HG03378 (cell line): Measurements from ENCODE around the gene IGFBP4.

Experiments
- ATAC-seq: cut with Tn5 transposase; IDR thresholded peaks from one replicate; pipeline ENCODE4 v1.9.1; 2021; ENCODE audit warnings: mild to moderate bottlenecking, moderate library complexity; ENCODE audit not compliant: unreplicated experiment

IGFBP4 gene

DNA sequence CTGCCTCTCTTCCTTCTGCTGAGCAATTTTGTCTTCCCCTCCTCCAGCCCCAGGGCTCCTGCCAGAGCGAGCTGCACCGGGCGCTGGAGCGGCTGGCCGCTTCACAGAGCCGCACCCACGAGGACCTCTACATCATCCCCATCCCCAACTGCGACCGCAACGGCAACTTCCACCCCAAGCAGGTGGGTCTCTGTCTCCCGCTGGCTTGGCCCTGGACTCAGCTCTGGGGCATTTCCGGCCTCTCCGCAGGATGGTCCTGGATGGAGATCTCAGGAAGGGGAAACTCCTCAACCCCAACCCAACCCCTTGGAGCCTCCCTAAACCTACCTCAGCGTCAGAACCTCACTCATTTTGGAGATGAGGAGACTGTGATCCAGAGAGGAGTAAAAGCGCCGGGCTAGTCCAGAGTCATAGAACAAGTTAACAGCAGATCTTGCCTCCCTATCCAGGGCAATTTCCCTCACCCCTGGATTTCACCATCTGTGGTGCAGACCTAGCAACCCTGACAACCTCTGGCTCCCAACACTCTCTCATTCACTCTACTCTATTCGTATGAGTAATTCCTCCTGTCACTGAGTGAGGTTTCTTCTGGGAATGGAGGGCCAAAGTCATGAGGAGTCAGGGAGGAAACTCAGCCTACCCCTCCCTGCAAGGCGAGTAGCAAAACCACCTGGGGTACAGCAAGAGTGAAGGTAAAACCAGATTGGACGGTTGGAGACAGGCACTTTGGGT lies 10.8 kb downstream of the IGFBP4 start:
- ATAC-seq, result no peak

DNA sequence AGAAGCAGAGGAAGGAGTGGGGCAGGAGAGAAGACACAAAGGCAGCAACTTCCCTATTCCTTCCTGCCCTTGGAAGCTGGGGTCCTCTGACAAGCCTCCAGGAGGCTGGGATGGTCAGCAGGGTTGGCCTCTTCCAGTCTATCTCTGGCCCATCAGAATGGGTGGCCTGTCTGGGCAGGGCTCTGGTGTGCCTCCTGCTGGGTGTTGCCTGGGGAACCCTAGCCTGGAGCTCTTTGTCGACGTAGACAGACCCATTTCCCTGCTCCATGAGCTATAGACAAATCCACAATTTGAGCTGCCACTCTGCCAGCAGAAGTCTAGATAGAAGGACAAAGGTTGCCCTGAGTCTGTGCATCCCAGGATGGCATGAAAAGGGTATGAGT lies 11.4 kb downstream of the IGFBP4 start:
- ATAC-seq, result no peak

DNA sequence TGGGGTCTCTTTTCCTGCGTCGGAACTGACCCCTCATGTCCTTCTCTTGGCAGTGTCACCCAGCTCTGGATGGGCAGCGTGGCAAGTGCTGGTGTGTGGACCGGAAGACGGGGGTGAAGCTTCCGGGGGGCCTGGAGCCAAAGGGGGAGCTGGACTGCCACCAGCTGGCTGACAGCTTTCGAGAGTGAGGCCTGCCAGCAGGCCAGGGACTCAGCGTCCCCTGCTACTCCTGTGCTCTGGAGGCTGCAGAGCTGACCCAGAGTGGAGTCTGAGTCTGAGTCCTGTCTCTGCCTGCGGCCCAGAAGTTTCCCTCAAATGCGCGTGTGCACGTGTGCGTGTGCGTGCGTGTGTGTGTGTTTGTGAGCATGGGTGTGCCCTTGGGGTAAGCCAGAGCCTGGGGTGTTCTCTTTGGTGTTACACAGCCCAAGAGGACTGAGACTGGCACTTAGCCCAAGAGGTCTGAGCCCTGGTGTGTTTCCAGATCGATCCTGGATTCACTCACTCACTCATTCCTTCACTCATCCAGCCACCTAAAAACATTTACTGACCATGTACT lies 13.2 kb downstream of the IGFBP4 start:
- ATAC-seq, result no peak

DNA sequence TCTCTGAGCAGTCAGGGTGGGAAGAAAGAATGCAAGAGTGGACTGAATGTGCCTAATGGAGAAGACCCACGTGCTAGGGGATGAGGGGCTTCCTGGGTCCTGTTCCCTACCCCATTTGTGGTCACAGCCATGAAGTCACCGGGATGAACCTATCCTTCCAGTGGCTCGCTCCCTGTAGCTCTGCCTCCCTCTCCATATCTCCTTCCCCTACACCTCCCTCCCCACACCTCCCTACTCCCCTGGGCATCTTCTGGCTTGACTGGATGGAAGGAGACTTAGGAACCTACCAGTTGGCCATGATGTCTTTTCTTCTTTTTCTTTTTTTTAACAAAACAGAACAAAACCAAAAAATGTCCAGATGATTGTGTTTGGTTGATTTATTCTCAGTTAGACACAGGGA lies 14.1 kb downstream of the IGFBP4 start:
- ATAC-seq, result no peak

DNA sequence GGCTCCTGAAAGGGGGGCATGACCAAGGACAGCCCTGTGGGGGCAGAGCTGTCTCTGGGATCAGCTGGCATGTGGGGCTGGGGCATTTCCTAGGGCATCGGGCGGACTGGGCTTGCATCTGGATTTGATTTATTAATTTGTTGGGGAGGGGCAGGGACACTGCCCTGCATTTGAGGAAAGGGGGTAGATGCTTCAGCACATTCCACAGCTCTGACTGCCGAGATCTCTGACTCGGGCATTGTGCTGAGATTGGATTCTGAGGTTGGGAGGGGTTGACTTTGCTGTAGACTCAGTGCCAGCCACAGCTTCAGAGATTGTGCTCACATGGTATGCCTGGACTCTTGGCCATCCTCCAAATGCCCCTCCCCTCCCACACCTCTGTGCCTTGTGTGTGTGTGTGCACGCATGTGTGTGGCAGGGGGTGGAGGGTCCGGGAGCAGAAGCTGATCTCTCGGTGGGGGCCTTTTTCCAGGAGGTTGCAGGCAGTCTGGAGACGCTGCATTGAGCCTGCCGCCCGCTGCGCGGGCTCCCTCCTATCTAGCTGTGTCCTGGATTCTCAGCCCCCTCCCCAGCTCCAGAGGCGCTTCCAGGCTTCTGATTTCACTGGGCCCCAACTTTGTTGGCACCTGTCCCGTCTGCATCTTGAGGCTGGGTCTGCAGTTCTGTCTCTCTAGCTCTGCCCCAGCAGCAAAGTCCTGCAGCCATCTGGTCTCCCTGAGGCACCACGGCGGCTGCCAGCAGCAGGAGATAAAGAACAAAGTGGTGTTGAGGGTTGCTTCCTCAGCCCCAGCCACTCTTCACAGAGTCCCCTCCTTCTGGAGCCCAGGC lies 14.9 kb downstream of the IGFBP4 start:
- ATAC-seq, result no peak

DNA sequence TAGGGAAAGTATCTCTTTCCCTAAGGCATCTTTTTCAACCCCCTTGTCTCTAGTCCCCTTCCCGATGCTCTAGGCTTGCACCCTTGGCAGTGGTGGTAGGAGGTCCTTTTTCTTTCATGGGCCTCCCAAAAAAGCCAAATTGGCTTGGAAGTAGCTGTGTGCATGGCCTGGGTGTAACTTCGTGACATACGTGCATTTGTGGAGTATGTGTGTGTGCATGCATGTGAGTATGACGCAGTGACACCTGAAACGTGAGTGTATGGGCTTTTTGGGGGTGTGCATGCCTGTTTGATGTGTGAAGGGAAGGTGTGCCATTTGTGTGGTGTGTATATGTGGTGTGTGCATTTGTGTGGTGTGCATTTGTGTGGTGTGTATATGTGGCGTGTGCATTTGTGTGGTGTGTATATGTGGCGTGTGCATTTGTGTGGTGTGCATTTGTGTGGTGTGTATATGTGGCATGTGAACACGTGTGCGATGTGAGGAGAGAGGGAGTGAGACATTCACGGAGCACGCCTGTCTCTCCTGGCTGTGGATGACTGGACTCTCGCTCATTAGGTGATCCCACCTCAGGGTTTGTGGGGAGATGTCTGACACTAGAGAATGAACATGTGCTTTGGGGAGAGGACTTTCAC lies 15.7 kb downstream of the IGFBP4 start:
- no peak for ATAC-seq

DNA sequence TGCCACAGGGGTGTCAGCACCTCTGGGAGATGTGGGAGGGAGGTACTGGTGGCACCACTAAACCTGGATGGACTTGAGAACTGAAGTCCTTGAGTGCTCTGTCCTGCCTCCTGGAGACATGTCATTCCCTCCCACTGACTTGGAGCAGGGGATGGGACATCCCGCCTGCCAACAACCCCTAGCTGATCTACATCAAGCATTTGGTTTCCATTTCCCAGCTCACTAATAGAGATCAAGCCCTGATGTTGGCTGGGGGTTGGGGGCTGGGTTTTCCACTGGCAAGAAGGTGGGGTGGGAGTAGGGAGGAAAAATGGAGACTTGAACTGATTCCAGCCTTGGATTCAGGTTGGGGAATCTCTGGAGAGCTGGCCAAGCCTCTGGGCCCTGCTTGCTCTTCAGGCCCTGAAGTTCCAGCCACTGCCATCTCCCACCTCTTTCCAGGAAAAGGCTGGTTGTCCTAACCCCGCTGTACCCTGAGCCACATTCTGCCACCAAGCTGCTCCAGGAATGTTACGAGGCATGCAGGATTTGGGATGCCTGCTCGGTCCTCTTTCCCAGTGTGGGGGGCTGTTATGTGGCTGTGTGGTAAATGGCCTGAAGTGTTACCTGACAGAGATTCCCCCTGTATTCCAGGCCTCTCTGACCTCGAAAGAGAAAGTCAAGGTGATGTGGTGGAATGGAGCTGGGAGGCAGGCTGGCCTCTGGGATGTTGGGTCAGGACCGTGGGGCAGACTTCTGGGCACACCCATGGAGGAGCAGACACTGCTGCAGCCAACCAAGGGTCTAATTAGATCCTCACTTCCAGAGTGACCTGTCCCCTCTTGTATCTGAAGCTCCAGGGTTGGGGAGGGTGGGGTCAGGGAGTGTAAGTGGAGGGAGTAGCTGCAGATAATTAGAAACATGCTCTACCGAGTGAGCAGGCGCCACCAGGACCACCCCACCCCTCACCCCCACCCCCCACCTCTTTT lies 16.7 kb downstream of the IGFBP4 start:
- ATAC-seq, result no peak

DNA sequence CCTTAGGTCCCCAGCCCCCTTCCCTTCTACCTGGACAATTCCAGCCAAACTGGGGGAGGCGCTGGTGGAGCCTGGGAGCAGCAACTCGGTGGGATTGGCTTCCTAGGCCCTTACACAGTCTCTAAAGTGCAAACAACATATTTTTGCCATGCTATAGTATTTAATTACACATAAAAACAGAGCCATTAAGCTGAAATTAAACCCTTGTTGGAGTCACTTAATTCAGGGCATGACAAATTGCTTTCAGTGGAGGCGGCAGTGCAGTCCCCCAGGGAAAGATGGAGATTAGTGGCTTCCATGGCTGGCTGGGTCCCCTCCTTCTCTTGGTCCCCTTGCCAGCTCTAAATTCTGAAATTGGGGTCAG lies 17.3 kb downstream of the IGFBP4 start:
- no peak for ATAC-seq

DNA sequence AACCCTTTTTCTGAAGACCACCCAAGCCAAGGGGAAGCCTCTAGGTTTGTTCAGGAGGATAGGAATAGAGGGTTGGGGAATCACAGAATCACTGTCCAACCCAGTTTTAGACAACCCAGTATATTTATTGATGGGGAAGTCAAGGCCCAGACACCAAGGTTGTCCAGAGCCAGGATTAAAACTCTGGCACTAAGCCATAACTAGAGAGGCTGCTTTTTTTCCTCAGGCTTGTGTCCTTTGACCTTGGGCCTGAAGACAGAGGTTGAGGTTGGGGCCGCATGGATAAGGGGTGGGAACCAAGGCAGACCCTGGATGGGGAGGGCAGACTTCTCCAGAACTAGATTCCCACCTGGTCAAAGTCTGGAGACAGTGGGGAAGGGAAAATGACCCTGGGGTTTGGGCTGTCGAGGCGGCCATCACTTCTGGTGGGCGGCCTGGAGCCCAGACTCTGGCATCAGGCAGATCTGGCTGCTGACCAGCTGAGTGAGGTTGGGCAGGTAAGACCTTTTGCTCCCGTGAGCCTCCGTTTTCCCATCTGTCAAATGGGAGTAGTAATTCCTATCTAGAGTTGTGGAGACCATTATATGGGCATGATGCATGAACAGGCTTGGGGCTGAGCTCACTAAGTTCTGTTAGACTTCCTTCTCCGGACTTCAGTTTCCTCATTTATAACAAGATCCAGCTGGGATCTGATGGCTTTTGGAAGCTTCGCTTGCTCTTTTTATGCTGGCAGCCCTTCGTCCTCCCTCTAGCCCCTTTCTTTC lies 17.9 kb downstream of the IGFBP4 start:
- no peak for ATAC-seq

DNA sequence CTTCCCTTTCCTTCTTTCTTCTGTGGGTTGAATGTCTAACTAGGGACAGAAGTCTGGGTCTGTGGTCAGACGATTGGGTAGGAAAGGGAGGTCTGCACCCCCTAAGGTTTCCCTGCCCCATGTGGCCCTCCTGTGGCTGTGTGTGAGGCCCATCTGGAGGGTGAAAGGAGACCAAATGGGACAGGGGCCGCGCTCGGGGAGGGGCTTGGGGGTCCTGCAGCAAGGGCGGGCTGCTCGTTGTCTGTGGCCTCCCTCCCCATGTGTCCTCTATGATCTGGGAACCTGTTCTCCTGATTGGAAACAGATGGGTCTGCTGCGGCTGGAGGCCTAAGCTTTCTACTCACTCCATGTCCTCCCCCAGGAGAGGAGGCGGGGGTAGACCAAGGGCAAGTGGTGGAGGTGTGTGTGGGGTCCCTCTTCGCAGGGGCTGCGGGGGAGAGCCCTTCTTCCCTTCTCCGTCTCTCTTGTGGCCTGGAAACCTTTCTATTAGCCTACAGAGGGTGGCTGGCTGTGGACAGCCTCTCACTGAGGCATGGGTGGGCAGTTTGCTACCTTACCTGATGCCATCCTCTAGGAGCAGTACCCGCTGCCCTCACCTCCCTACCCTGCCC lies 18.6 kb downstream of the IGFBP4 start:
- no peak for ATAC-seq

DNA sequence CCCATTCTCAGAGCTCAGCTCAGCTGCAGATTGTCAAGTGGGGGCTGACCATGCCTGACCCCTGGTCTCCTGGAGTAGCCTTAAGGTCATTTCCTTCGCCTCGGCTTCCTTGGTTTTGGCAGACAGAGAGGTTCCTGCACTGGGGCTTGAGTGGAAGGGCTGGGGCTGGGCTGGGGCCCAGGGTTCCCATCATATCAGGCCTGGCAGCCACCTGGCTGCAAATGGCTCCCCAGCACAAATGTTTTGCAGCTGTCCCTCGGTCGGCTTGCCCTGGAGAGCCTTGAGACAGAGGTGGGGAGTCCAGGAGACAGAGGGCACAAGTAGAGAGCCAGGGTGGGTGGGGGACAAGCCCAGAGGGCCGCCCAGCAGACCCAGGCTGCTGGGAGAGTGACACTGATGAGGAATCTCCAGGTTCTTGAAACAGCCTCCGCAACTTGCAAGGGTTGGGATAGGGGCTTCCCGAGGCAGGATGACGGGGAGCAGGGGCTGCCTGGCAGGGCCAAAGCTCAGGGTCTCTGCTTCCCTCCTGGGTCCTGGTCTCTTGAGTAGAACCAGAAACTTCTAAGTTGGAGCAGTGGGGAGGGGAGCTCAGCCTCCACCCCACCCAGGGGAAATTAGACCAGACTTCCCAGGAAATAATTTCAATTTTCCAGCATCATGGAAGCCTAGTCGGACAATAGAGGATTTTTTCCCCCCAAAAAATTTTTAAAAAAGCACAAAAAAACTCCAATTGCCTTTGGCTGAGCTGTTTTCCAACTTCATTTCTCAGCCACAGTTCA lies 19.3 kb downstream of the IGFBP4 start:
- ATAC-seq, result no peak

DNA sequence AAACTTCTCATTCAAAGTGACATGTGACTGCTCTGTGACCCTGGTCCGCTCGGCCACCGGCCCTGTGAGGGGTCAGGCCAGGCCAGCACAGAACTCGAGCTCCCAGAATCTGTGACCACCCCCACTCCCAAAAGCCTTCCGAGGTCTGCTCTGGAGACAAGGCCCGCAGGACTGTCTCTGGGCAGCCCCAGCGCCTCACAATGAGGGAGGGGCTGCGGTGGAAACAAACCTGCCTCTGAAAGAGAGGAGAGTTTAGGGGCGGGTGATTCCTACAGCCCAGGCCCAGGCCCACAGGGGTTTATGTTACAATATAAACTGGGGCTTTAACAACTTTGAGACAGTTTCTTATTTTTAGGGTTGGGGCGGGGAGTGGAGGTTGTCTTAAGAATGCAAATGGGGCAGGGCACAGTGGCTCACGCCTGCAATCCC lies 19.9 kb downstream of the IGFBP4 start:
- ATAC-seq, result no peak

DNA sequence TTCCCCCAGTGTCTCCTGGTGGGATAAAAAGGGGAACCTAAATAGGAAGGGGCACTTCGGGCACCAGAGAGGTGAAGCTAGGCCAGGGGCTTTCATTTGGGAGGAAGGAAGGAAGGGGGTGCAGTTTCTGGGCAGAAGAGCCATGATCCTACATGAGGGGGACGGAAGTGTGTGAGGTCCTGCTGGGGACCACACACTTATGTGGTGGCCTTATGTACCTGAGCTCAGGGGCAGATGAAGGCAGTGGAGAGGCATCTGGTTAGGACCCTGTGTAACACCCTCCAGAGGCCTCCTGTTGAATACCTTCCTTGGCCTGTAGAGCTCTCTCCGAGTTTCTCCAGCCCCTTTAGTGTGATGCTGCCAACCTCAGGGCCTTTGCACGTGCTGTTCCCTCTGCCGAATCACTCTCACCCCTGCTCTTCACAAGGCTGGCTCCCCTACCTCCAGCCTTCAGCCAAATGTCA lies 21.2 kb downstream of the IGFBP4 start:
- ATAC-seq, result no peak

DNA sequence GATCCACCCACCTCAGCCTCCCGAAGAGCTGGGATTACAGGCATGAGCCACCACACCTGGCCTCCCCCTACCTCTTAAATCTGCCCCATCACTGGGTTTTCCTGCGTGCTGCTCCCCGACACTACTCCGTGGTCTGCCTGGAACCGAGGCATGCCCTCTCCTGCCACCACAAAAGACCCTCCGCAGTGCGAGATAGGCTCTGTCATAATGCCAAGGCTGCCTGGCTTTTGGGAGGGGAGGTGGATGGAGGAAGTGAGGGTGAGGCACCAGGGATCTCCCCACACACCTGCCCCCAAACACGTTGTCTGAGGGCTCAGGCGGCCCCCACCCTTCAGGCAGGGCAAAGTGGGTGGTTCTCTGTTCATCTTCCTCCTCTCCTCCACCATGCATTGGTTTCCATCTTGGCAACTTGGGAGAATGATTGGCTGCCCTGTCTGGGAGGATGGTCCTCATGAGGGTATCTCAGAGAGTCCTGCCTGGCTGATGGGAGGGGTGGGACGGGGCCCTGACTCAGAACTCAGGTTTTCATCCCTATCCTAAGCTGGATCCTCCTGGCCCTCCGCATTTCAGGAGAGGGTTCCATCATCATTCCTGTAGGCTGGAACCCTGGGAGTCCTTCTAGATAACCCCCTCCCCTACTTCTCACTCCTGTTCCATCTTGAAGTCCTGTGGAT lies 23.2 kb downstream of the IGFBP4 start:
- ATAC-seq, result no peak

DNA sequence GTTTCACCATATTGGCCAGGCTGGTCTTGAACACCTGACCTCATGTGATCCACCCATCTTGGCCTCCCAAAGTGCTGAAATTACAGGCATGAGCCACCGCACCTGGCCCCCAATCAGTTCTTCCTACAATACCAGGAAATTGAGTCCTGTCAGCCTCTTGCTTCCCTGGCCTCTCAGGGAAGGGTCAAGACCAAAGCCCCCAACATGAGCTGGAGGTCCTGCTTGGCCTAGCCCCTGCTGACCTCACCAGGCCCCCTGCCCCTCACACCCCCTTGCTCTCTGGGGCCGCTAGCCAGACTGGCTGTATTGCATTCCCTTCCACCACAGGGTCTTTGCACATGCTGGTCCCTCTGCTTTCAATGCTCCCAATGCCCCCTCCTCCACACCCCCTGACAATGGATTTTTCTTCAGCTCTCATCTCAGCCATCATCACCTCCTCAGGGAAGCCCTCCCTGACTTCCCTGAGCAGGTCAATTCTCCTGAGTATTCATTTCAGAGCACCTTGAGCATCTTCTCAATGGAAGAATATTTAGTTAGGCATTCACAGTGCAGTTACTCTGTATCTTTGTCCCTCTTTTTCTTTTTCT lies 24.1 kb downstream of the IGFBP4 start:
- ATAC-seq, result no peak

DNA sequence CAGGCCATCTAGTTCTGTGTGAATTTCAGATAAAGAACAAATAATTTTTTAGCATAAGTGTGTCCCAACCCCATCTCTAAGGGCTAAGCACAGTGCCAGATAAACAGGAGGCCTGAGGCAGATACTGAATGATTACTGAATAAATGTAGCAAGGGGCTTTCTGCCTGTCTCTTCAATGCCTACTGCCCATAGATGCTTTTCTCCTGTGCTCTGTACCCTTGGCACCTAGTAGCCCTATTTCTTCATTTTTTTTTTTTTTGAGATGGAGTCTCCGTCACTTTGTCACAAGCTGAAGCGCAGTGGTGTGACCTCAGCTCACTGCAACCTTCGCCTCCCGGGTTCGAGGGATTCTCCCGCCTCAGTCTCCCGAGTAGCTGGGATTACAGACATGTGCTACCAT lies 25.3 kb downstream of the IGFBP4 start:
- no peak for ATAC-seq

DNA sequence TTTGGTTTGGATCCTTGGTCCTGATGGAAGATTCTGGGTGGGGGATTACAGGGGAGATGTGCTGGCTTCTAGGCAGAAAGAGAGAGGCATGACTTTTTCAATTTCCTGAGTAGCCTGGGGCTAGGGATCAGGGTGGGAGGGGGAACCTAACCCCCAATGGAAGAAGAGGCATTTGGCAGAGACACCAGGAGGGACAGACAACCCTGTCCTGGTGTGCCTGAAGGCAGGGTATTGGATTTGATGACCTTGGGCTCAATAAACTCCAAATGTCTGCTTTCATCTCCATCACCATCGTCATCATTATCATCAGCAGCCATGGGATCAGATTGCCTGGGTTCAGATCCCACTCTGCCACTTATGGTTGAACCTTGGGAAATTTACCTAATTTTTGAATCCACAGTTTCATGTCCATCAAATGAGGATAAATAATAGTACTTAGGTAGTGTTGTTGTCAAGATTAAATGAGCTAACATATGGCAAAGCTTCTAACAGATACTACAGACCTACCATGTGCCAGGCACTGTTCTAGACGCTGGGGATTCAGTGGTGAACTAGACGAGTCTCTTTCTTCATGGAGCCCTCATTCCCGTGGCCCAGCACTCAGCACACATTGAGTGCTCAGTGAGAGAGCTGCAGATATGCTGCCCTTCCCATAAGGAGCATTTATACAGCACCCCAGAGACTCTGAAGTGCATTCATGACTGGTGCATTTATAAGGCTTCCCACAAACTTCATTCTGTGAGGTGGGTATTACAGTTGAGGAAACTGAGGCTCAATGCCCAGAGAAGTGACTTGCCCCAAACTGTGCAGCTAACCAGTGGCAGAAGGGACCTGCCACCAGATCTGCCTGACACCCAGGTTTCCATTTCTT lies 26.8 kb downstream of the IGFBP4 start:
- no peak for ATAC-seq
